Esophagus squamous epithelium (tissue), 5 donors: ENCODE data around the gene UQCC3. TPM values are rescaled to one million over a fixed set of nuclear protein-coding genes. Genes with fewer than 3 reads are reported as not detected.

Experiments used
- DNase-seq: peaks from one replicate; lab custom pipeline; 2025; lab: John Stamatoyannopoulos, UW
- H3K27ac ChIP-seq, 4 donors: fragments of 200-600 bp; sonication (generic); one replicate each; pipeline ENCODE4 v1.5.1; 2016 to 2019; ENCODE audit warnings: mild to moderate bottlenecking in 1 of 4
- H3K27me3 ChIP-seq, 4 donors: fragments of 200-600 bp; sonication (generic); 1 replicate in 3 of 4; 2 replicates in 1 of 4; pipeline versions ENCODE4 v1.5.1 to v1.6.0; 2017 to 2021; ENCODE audit warnings: antibody characterized with exemption in 1 of 4
- H3K36me3 ChIP-seq, 3 donors: fragments of 200-600 bp; sonication (generic); one replicate each; pipeline ENCODE4 v1.5.1; 2016 to 2019
- H3K4me1 ChIP-seq, 3 donors: fragments of 200-600 bp; sonication (generic); one replicate each; pipeline ENCODE4 v1.5.1; 2017 to 2019
- H3K4me3 ChIP-seq, 4 donors: fragments of 200-600 bp; sonication (generic); 1 replicate in 3 of 4; 2 replicates in 1 of 4; pipeline ENCODE4 v1.5.1; 2016 to 2019; ENCODE audit warnings: mild to moderate bottlenecking in 2 of 4, moderate library complexity in 1 of 4
- H3K9me3 ChIP-seq, 3 donors: fragments of 200-600 bp; sonication (generic); one replicate each; pipeline ENCODE4 v1.5.1; 2016 to 2019
- CTCF ChIP-seq, 6 experiments: fragments of 450-650 bp in 4 of 6; fragments of 200-600 bp in 2 of 6; sonication (generic) in 2 of 6; IDR thresholded peaks; one replicate each; pipeline ENCODE4 v1.5.1; 2016 to 2019; ENCODE audit warnings: antibody characterized with exemption in 6 of 6, mild to moderate bottlenecking in 4 of 6, moderate library complexity in 4 of 6
- POLR2A ChIP-seq, 4 donors: fragments of 450-650 bp; IDR thresholded peaks; one replicate each; pipeline ENCODE4 v1.6.1; 2017; ENCODE audit warnings: antibody characterized with exemption in 4 of 4, mild to moderate bottlenecking in 4 of 4, moderate library complexity in 3 of 4
- WGBS, 2 donors: methylation state at CpG; one replicate each; pipeline ENCODE4 v1.1.5; 2018; 5-methylcytosine and 5-hydroxymethylcytosine counted together
- intact Hi-C: fragments of 100-400 bp; cut with DNase I; formaldehyde crosslinking; loops from one replicate; pipeline ENCODE4 v1.15.0; 2022
- small RNA-seq, 4 donors: library from RNA; depleted of rRNA; stranded (forward); fragments of <200 nt; gene quantifications; one replicate each; pipeline ENCODE3, GENCODE V24; 2016
- total RNA-seq, 4 donors: library from RNA; depleted of rRNA; stranded (reverse); fragments of >200 nt; gene quantifications; one replicate each; pipeline ENCODE4 v1.1.0, GENCODE V29; 2016
- donor health status: DM: yes; HTN: yes; CAD: no.

UQCC3 gene
- total RNA-seq, 4 donors from 2014 or later: 10.5 to 17.2 (median 12.2) TPM

GRCh38 chr11:62721994-62722393, 50.5 kb downstream of the UQCC3 start:
- Histone ChIP-seq H3K27ac (no peak overlapping the region), H3K36me3 (peaks cover 49 to 73% (median 50%) of the 10 kb centered on the region in 3 donors), H3K27me3 (no peaks in the 10 kb centered on the region), H3K9me3 (no peaks in the 10 kb centered on the region), H3K4me3 (no peak overlapping the region), H3K4me1 (peaks cover 9 to 64% (median 15%) of the 10 kb centered on the region in 3 donors)
- intact Hi-C loops: loop anchor here (10.0 kb wide), 1 partner anchor 143 kb away; no protein-coding TSS in a partner anchor
- TF ChIP-seq CTCF (IDR thresholded peaks at IDR 0.05): no peak
- no peak for TF ChIP-seq POLR2A (IDR thresholded peaks at IDR 0.05)
- DNase-seq: no peak
- WGBS, 2 donors: 63 to 72% methylated on average over 7 of the region's 7 CpGs

Small RNAs within 50 kb of the gene (small RNA-seq; reads per million reads assigned to genes)
- gene SNORA57: 0 reads per million in 4 donors

Other genes starting within 250 kb of the UQCC3 start
- 1,000 to 10,000 TPM in 2 of 4 donors, 100 to 1,000 TPM in 2; 695 to 1,250 (median 954) TPM for gene AHNAK, start 124.9 kb upstream of the UQCC3 start, total RNA-seq
- gene EEF1G, start 97.8 kb upstream of the UQCC3 start, total RNA-seq: 1,000 to 10,000 TPM; 1,144 to 2,095 (median 1,685) TPM
- 10 to 100 TPM in 1 of 4 donors, 1 to 10 TPM in 3; 5.0 to 12.7 (median 8.0) TPM for gene TUT1, start 80.2 kb upstream of the UQCC3 start, total RNA-seq
- gene MTA2, start 69.8 kb upstream of the UQCC3 start, total RNA-seq: 100 to 1,000 TPM; 103 to 132 (median 111) TPM
- 10 to 100 TPM; 34.7 to 58.6 (median 53.6) TPM for gene EML3, start 58.9 kb upstream of the UQCC3 start, total RNA-seq
- 10 to 100 TPM in 1 of 4 donors, 1 to 10 TPM in 3; 5.5 to 10.8 (median 7.2) TPM for gene ROM1, start 58.4 kb upstream of the UQCC3 start, total RNA-seq
- 10 to 100 TPM in 3 of 4 donors, 1 to 10 TPM in 1; 8.6 to 17.2 (median 12.9) TPM for gene B3GAT3, start 49.7 kb upstream of the UQCC3 start, total RNA-seq
- 10 to 100 TPM; 90.8 to 97.2 (median 95.0) TPM for gene GANAB, start 25.1 kb upstream of the UQCC3 start, total RNA-seq
- 10 to 100 TPM; 15.4 to 21.2 (median 19.0) TPM for gene INTS5, start 18.4 kb upstream of the UQCC3 start, total RNA-seq
- 10 to 100 TPM; 36.0 to 53.4 (median 43.6) TPM for gene C11orf98, start 6.5 kb upstream of the UQCC3 start, total RNA-seq
- 10 to 100 TPM in 2 of 4 donors, 1 to 10 TPM in 2; 1.1 to 10.5 (median 7.0) TPM for gene CSKMT, start 6.4 kb upstream of the UQCC3 start, total RNA-seq
- 1 to 10 TPM; 1.8 to 3.6 (median 2.5) TPM for gene LBHD1, start 594 bp downstream of the UQCC3 start, total RNA-seq
- gene UBXN1, start 7.4 kb downstream of the UQCC3 start, total RNA-seq: 100 to 1,000 TPM in 1 of 4 donors, 10 to 100 TPM in 3; 67.3 to 148 (median 86.1) TPM
- 10 to 100 TPM in 1 of 4 donors, 1 to 10 TPM in 2, under 1 TPM in 1; 0.27 to 12.0 (median 4.5) TPM for gene LRRN4CL, start 17.9 kb downstream of the UQCC3 start, total RNA-seq
- 10 to 100 TPM; 25.7 to 69.4 (median 32.6) TPM for gene BSCL2, start 35.8 kb downstream of the UQCC3 start, total RNA-seq
- not detected for gene GNG3, start 36.0 kb downstream of the UQCC3 start, total RNA-seq
- 10 to 100 TPM; 14.4 to 33.0 (median 26.4) TPM for gene HNRNPUL2, start 55.8 kb downstream of the UQCC3 start, total RNA-seq
- gene TTC9C, start 56.8 kb downstream of the UQCC3 start, total RNA-seq: 10 to 100 TPM in 3 of 4 donors, 1 to 10 TPM in 1; 9.6 to 21.3 (median 15.0) TPM
- gene ZBTB3, start 82.5 kb downstream of the UQCC3 start, total RNA-seq: 1 to 10 TPM; 4.7 to 7.7 (median 6.9) TPM
- 10 to 100 TPM; 26.5 to 61.2 (median 47.7) TPM for gene POLR2G, start 89.9 kb downstream of the UQCC3 start, total RNA-seq
- gene TAF6L, start 99.7 kb downstream of the UQCC3 start, total RNA-seq: 10 to 100 TPM; 11.5 to 40.2 (median 19.0) TPM
- 10 to 100 TPM; 35.6 to 60.1 (median 43.3) TPM for gene TMEM179B, start 115.7 kb downstream of the UQCC3 start, total RNA-seq
- 10 to 100 TPM; 13.2 to 28.4 (median 22.0) TPM for gene TMEM223, start 120.3 kb downstream of the UQCC3 start, total RNA-seq
- 10 to 100 TPM; 38.1 to 62.4 (median 44.4) TPM for gene NXF1, start 133.8 kb downstream of the UQCC3 start, total RNA-seq
- 10 to 100 TPM; 23.0 to 34.7 (median 24.2) TPM for gene STX5, start 160.4 kb downstream of the UQCC3 start, total RNA-seq
- gene TEX54, start 161.2 kb downstream of the UQCC3 start, total RNA-seq: not detected
- 10 to 100 TPM; 31.7 to 74.0 (median 44.3) TPM for gene WDR74, start 167.9 kb downstream of the UQCC3 start, total RNA-seq
- gene SLC3A2, start 209.2 kb downstream of the UQCC3 start, total RNA-seq: 100 to 1,000 TPM; 132 to 373 (median 153) TPM
- gene CHRM1, start 249.7 kb downstream of the UQCC3 start, total RNA-seq: under 1 TPM in 2 of 4 donors, not detected in 2; 0.30 to 0.73 TPM